Peyer's patch (tissue), 4 donors: Measurements from ENCODE around the gene TAS2R38. TPM values are rescaled to one million over a fixed set of nuclear protein-coding genes. Genes with fewer than 3 reads are reported as not detected.

Experiments
- DNase-seq, 3 donors: peaks; one replicate each; pipeline ENCODE4 v3.0.0-alpha.2; 2017 to 2019
- H3K27ac ChIP-seq, 4 donors: fragments of 200-600 bp; sonication (generic); one replicate each; pipeline ENCODE4 v1.5.1; 2016 to 2019
- H3K27me3 ChIP-seq, 2 donors: fragments of 200-600 bp; sonication (generic); one replicate each; pipeline ENCODE4 v1.5.1; 2019
- H3K36me3 ChIP-seq, 3 donors: fragments of 200-600 bp; sonication (generic); one replicate each; pipeline ENCODE4 v1.5.1; 2016 to 2019
- H3K4me1 ChIP-seq, 4 donors: fragments of 200-600 bp; sonication (generic); one replicate each; pipeline ENCODE4 v1.5.1; 2016 to 2019
- H3K4me3 ChIP-seq, 4 donors: fragments of 200-600 bp; sonication (generic); 1 replicate in 3 of 4; 2 replicates in 1 of 4; pipeline ENCODE4 v1.5.1; 2016 to 2019; ENCODE audit warnings: mild to moderate bottlenecking in 1 of 4
- H3K9me3 ChIP-seq, 4 donors: fragments of 200-600 bp; sonication (generic); one replicate each; pipeline ENCODE4 v1.5.1; 2016 to 2019; ENCODE audit warnings: mild to moderate bottlenecking in 1 of 4
- CTCF ChIP-seq, 6 experiments: fragments of 450-650 bp in 4 of 6; fragments of 200-600 bp in 2 of 6; sonication (generic) in 1 of 6; IDR thresholded peaks; one replicate each; pipeline ENCODE4 v1.5.1; 2017 to 2019; ENCODE audit warnings: antibody characterized with exemption in 6 of 6, mild to moderate bottlenecking in 3 of 6, moderate library complexity in 1 of 6
- POLR2A ChIP-seq, 2 donors: fragments of 450-650 bp; IDR thresholded peaks; one replicate each; pipeline ENCODE4 v1.5.1; 2017; ENCODE audit warnings: antibody characterized with exemption in 2 of 2, mild to moderate bottlenecking in 2 of 2, moderate library complexity in 2 of 2
- total RNA-seq, 4 donors: library from RNA; depleted of rRNA; stranded (reverse); fragments of >200 nt; gene quantifications; one replicate each; pipeline ENCODE4 v1.1.0, GENCODE V29; 2016

TAS2R38 gene
- total RNA-seq, 4 donors from 2014 or later: 1.3 to 2.7 TPM; not detected in 2

DNA sequence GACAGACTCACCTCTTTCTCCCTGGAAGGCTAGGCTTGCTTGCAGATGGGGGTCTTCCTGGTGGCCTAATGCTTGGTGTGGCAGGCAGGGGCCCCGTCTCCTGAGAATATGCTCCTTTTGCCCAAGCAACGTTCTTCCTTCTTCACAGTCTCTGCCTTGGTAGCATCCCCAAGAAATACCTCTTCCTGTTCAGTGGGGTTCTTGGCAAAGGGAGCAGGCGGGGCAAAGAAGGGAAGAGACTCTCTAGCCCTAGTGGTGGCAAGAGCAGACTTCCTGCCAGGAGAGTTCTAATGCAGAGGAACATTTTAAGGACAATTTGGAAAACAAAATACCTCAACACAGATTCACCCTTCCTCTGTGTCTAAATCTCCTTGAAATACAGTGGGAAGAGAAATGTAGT is 26.8 kb downstream of the TAS2R38 start, which contains the start of gene CLEC5A:
Gene CLEC5A (minus strand): TSS at position 179 of the 400 bp plus-strand sequence. CDS start 682 bp downstream, outside the sequence.
- no peaks in the 10 kb centered on the region for H3K4me1 ChIP-seq
- H3K9me3 ChIP-seq: peaks cover 0 to 3% (median 0%) of the 10 kb centered on the region in 4 donors
- TF ChIP-seq POLR2A (IDR thresholded peaks at IDR 0.05) (no peak), CTCF (IDR thresholded peaks at IDR 0.05) (no peak)
- H3K4me3 ChIP-seq: no peak within 1 kb of the TSS
- H3K27ac ChIP-seq: no peak within 1 kb of the TSS
- DNase-seq: no peak
- H3K27me3 ChIP-seq: no peaks in the 10 kb centered on the region
- no peaks in the 10 kb centered on the region for H3K36me3 ChIP-seq

GRCh38 chr7:141945356-141945755 is 28.2 kb downstream of the TAS2R38 start:
- peaks cover 0 to 5% (median 0%) of the 10 kb centered on the region in 4 donors for H3K9me3 ChIP-seq
- DNase-seq: no peak
- H3K36me3 ChIP-seq: no peaks in the 10 kb centered on the region
- H3K4me1 ChIP-seq: no peaks in the 10 kb centered on the region
- no peak overlapping the region for H3K27ac ChIP-seq
- H3K4me3 ChIP-seq: no peak overlapping the region
- TF ChIP-seq CTCF (IDR thresholded peaks at IDR 0.05) (no peak), POLR2A (IDR thresholded peaks at IDR 0.05) (no peak)
- no peaks in the 10 kb centered on the region for H3K27me3 ChIP-seq

- Histone ChIP-seq H3K27me3 (no peaks in the 10 kb centered on the region), H3K9me3 (peaks cover 0 to 5% (median 0%) of the 10 kb centered on the region in 4 donors), H3K4me3 (no peak overlapping the region), H3K36me3 (no peaks in the 10 kb centered on the region), H3K4me1 (no peaks in the 10 kb centered on the region), H3K27ac (no peak overlapping the region)
- no peak for DNase-seq
- TF ChIP-seq POLR2A (IDR thresholded peaks at IDR 0.05): no peak
- TF ChIP-seq CTCF (IDR thresholded peaks at IDR 0.05): no peak
Measured at GRCh38 chr7:141944811-141945210, 28.8 kb downstream of the TAS2R38 start.

- TF ChIP-seq CTCF (IDR thresholded peaks at IDR 0.05) (no peak), POLR2A (IDR thresholded peaks at IDR 0.05) (no peak)
Measured at GRCh38 chr7:141943846-141944245, 29.7 kb downstream of the TAS2R38 start.

DNA sequence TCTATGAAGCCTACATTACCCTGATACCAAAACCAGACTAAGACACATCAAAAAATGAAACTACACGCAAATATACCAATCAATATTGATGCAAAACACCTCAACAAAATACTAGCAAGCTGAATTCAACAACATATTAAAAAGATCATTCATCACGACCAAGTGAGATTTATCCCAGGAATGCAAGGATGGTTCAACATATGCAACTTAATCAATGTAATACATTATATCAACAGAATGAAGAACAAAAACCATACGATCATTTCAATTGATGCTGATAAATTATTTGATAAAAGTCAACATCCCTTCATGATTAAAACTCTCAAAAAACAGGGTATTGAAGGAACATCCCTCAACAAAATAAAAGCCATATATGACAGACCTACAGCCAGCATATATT is 32.5 kb downstream of the TAS2R38 start:
- Histone ChIP-seq H3K9me3 (peaks cover 0 to 5% (median 0%) of the 10 kb centered on the region in 4 donors), H3K27me3 (no peaks in the 10 kb centered on the region), H3K27ac (no peak overlapping the region), H3K36me3 (no peaks in the 10 kb centered on the region), H3K4me3 (no peak overlapping the region), H3K4me1 (no peaks in the 10 kb centered on the region)
- no peak for DNase-seq
- TF ChIP-seq POLR2A (IDR thresholded peaks at IDR 0.05) (no peak), CTCF (IDR thresholded peaks at IDR 0.05) (no peak)

More at GRCh38 chr7:141943846-141944245, 29.7 kb downstream of the TAS2R38 start:
- Histone ChIP-seq H3K27ac (no peak overlapping the region), H3K9me3 (peaks cover 0 to 5% (median 0%) of the 10 kb centered on the region in 4 donors), H3K4me1 (no peaks in the 10 kb centered on the region), H3K4me3 (no peak overlapping the region), H3K27me3 (no peaks in the 10 kb centered on the region), H3K36me3 (no peaks in the 10 kb centered on the region)
- DNase-seq: no peak

DNA sequence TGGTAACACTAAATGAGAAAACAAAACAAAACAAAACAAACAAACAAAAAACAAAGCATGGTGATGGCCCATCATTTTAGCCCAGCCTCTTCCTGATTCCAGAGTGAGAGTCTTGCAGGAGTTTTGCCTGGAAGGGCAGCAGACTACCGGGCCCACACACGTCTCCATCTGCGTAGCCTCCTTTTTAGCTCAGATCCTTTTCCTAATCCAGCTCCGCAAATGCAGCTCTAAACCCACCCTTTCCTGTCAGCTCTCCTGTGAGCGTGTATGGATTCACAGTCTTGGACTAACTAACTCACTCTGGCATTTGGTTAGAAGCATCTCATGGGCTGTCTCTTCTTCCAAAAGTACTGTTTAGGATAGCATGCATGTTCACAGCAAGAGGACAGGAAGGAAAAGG is 43.4 kb downstream of the TAS2R38 start:
- H3K36me3 ChIP-seq: no peaks in the 10 kb centered on the region
- no peak for DNase-seq
- H3K4me3 ChIP-seq: no peak overlapping the region
- H3K9me3 ChIP-seq: no peaks in the 10 kb centered on the region
- H3K27me3 ChIP-seq: no peaks in the 10 kb centered on the region
- no peak overlapping the region for H3K27ac ChIP-seq
- TF ChIP-seq CTCF (IDR thresholded peaks at IDR 0.05): no peak
- TF ChIP-seq POLR2A (IDR thresholded peaks at IDR 0.05): no peak
- H3K4me1 ChIP-seq: no peaks in the 10 kb centered on the region
